Panc1 (cell line): ENCODE measurements around the gene FCN2. TPM values are rescaled to one million over a fixed set of nuclear protein-coding genes. Genes with fewer than 3 reads are reported as not detected.

ENCODE experiments used
- ATAC-seq: fragments of 200-7000 bp; cut with Tn5 transposase; 2 replicates; pipeline ENCODE4 v1.9.1; 2020; ENCODE audit warnings: mild to moderate bottlenecking, moderate library complexity
- Bru-seq: library from RNA; stranded (reverse); fragments of 400-500 nt; gene quantifications from one replicate; lab custom pipeline; 2021; lab: Mats Ljungman, UMichigan
- BruChase-seq, 2 experiments: library from RNA; stranded (reverse); fragments of 400-500 nt; gene quantifications; one replicate each; lab custom pipeline; 2021; lab: Mats Ljungman, UMichigan
- BruUV-seq: library from RNA; stranded (reverse); fragments of 400-500 nt; replicated peaks from 2 replicates; lab custom pipeline; 2021; lab: Mats Ljungman, UMichigan
- CTCF ChIA-PET: fragments of 300-600 bp; sonication (Branson Sonifier 250); formaldehyde crosslinking; loops from one replicate; lab custom pipeline; 2022; ENCODE audit warnings: antibody characterized with exemption; lab: Charles Lee
- POLR2A ChIA-PET: fragments of 300-600 bp; sonication (Branson Sonifier 250); formaldehyde crosslinking; loops from one replicate; lab custom pipeline; 2022; ENCODE audit warnings: antibody characterized with exemption; lab: Charles Lee
- DNase-seq: peaks from one replicate; pipeline ENCODE4 v3.0.0-alpha.2; 2010; ENCODE audit warnings: low read depth, low spot score
- H3K27ac ChIP-seq: 2 replicates; pipeline ENCODE4 v1.5.1; 2011; ENCODE audit warnings: mild to moderate bottlenecking, low read length, inconsistent platforms
- H3K27me3 ChIP-seq: fragments of 200-500 bp; sonication (Bioruptor generic); 2 replicates; pipeline ENCODE4 v1.6.0; 2014; ENCODE audit warnings: low read length, inconsistent platforms; ENCODE audit not compliant: control insufficient read depth, insufficient read depth
- H3K36me3 ChIP-seq: fragments of 200-500 bp; sonication (Bioruptor generic); 2 replicates; pipeline ENCODE4 v1.5.1; 2014; ENCODE audit warnings: inconsistent platforms, mild to moderate bottlenecking, low read length, moderate library complexity; ENCODE audit not compliant: control insufficient read depth, insufficient read depth
- H3K4me1 ChIP-seq: 2 replicates; pipeline ENCODE4 v1.5.1; 2011; ENCODE audit warnings: inconsistent platforms, mild to moderate bottlenecking, low read length, moderate library complexity; ENCODE audit not compliant: control insufficient read depth, insufficient read depth
- H3K4me3 ChIP-seq, 2 experiments: 2 replicates each; pipeline ENCODE4 v1.5.1; 2011 to 2012; ENCODE audit warnings: low read depth in 2 of 2, low read length in 2 of 2, mild to moderate bottlenecking in 2 of 2, inconsistent platforms in 1 of 2, moderate library complexity in 1 of 2
- H3K9me3 ChIP-seq: fragments of 200-500 bp; sonication (Bioruptor generic); 2 replicates; pipeline ENCODE4 v1.5.1; 2014; ENCODE audit warnings: low read depth, mild to moderate bottlenecking, inconsistent platforms, low read length, moderate library complexity; ENCODE audit not compliant: control insufficient read depth, insufficient read depth
- CTCF ChIP-seq: fragments of 450-650 bp; IDR thresholded peaks from 2 replicates; pipeline ENCODE4 v1.5.1; 2017; ENCODE audit warnings: mild to moderate bottlenecking
- POLR2AphosphoS5 ChIP-seq: IDR thresholded peaks from 2 replicates; pipeline ENCODE4 v1.6.1; 2012; ENCODE audit warnings: mild to moderate bottlenecking, low read depth, low read length, moderate library complexity
- REST ChIP-seq, 2 experiments: IDR thresholded peaks; 2 replicates each; pipeline ENCODE4 v1.6.1; 2011 to 2012; ENCODE audit warnings: low read depth in 2 of 2, control low read depth in 1 of 2, low read length in 1 of 2, mild to moderate bottlenecking in 1 of 2, moderate library complexity in 1 of 2; ENCODE audit not compliant: insufficient read depth in 1 of 2
- SIN3A ChIP-seq: IDR thresholded peaks from 2 replicates; pipeline ENCODE4 v1.6.1; 2012; ENCODE audit warnings: low read depth, mild to moderate bottlenecking, low read length, moderate library complexity, borderline replicate concordance; ENCODE audit not compliant: insufficient read depth
- TCF7L2 ChIP-seq: IDR thresholded peaks from 2 replicates; pipeline ENCODE4 v1.6.1; 2011; ENCODE audit warnings: mild to moderate bottlenecking, low read depth, low read length, inconsistent platforms
- in situ Hi-C: cut with HindIII; loops from 2 replicates; pipeline ENCODE4 v1.10.0; 2016; ENCODE audit warnings: low sequenced_read_pairs, low pct_unique_long_range_greater_than_20kb
- intact Hi-C: fragments of 100-400 bp; cut with micrococcal nuclease; formaldehyde crosslinking; loops from one replicate; pipeline ENCODE4 v1.10.0; 2022; ENCODE audit not compliant: unreplicated experiment
- long read RNA-seq: library from polyadenylated mRNA; unstranded; transcript quantifications from one replicate; pipeline ENCODE4 v2.0.0, GENCODE V29; 2021; ENCODE audit not compliant: unreplicated experiment
- polyA plus RNA-seq: library from polyadenylated mRNA; unstranded; fragments of >200 nt; gene quantifications from one replicate; pipeline ENCODE4 v1.2.1, GENCODE V29; 2012; ENCODE audit warnings: missing spikeins; ENCODE audit not compliant: insufficient read length
- total RNA-seq: library from RNA; stranded (reverse); gene quantifications from one replicate; pipeline ENCODE4 v1.2.1, GENCODE V29; 2021; ENCODE audit not compliant: unreplicated experiment

FCN2 gene
- total RNA-seq (not detected), Bru-seq, nascent RNA (percentile 10 among the genes with signal in this experiment), BruChase-seq, experiment 1, labeled RNA remaining after a 2-hour chase (percentile 10 among the genes with signal in this experiment), BruChase-seq, experiment 2, labeled RNA remaining after a 6-hour chase (percentile 11 among the genes with signal in this experiment)
- polyA plus RNA-seq = not detected
- long read RNA-seq = 0 reads

- in situ Hi-C loops = no loop called here
- Histone ChIP-seq H3K36me3 (no peaks in the 10 kb centered on the region), H3K27me3 (no peaks in the 10 kb centered on the region), H3K27ac (no peak within 1 kb of the TSS), H3K4me1 (no peaks in the 10 kb centered on the region), H3K9me3 (no peaks in the 10 kb centered on the region), H3K4me3 (no peak within 1 kb of the TSS)
- intact Hi-C loops = no loop called here
- TF ChIP-seq REST (IDR thresholded peaks at IDR 0.05; ENCODE audit: insufficient read depth in 1 of 2, low read depth in 2 of 2, low read length in 1 of 2) = no peak
- TF ChIP-seq TCF7L2 = no peak
- no peak for TF ChIP-seq SIN3A
- no peak for TF ChIP-seq POLR2AphosphoS5
- no peak for TF ChIP-seq CTCF
- ATAC-seq (no peak), DNase-seq (no peak)
- ChIA-PET POLR2A (no interaction called here), CTCF (no interaction called here)
- BruUV-seq = no TSS peak
Measured at GRCh38 chr9:134880484-134881312, at the start of gene FCN2. Gene FCN2, plus strand, starts transcription at chr9:134880810. Its CDS starts 12 bp downstream, at chr9:134880822.

- no peak overlapping the region for H3K27ac ChIP-seq
- H3K9me3 ChIP-seq = no peaks in the 10 kb centered on the region
- DNase-seq (no peak), ATAC-seq (no peak)
- ChIA-PET POLR2A (no interaction called here), CTCF (interaction anchor here (0.6 kb wide), 1 partner anchor 80 kb away, joined by 3 read pairs; no protein-coding TSS in a partner anchor)
- no peak overlapping the region for H3K4me3 ChIP-seq
- intact Hi-C loops (no loop called here), in situ Hi-C loops (no loop called here)
- TF ChIP-seq TCF7L2 (no peak), POLR2AphosphoS5 (no peak), SIN3A (no peak), CTCF (no peak), REST (IDR thresholded peaks at IDR 0.05; ENCODE audit: insufficient read depth in 1 of 2, low read depth in 2 of 2, low read length in 1 of 2) (no peak)
- no TSS peak for BruUV-seq
- no peaks in the 10 kb centered on the region for H3K27me3 ChIP-seq
- H3K36me3 ChIP-seq = no peaks in the 10 kb centered on the region
- H3K4me1 ChIP-seq = no peaks in the 10 kb centered on the region
Measured at GRCh38 chr9:134830926-134831720, 49.5 kb upstream of the FCN2 start.
